Stimulated activated CD4-positive, alpha-beta T cell treated with anti-CD3 and anti-CD28 coated beads, Interleukin-2, amount 100 ng/mL, for 48 hours (primary cell): ENCODE results near the gene PTPN7.

ENCODE experiments used
- DNase-seq, 2 donors: peaks; one replicate each; pipeline ENCODE4 v3.0.0-alpha.2; 2020

The PTPN7 gene

GRCh38 chr1:202165267-202165941, 5.0 kb upstream of the PTPN7 start:
- peak in 1 of 2 donors; percentile 56 for DNase-seq

DNA sequence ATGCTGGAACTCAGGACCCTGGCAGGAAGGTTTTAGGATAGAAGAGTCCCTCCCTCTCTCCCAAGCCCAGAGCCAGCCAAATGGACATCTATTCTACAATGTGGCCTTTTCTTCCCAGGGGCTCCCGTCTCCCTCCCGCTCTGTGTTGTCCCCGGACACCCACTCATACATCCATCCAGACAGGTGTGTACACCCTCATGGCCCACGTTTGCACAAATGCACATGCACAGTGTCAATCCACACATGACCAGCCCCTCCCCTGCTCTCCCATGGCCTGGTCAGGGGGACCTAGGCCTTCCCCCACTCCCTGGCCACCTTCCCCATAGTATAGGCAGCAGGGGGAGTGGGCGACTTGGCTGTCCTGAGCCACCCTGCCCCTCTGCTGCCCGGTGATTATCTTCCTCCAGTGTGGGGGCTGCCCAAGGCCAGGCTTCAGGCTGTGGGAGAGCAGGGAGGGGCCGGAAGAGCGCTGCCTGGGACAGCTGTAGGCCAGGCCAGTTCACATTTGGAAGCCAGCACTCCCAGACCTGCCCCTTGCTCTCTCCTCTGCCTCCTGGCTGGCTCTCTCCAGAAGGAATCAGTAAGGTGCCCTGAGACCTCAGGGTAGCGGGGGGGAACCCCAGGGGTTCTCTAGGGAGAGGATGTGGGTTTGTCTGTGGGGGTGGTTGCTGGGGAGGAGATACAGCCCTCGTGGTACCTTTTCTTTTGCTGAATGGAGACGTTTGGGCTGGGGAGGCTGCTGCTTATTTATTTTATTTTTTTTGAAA, 4.1 kb upstream of the PTPN7 start:
- peak in 1 of 2 donors; percentile 48 for DNase-seq

- DNase-seq = no peak
Observed at GRCh38 chr1:202163281-202164270, 3.2 kb upstream of the PTPN7 start.

GRCh38 chr1:202162418-202163280, 2.2 kb upstream of the PTPN7 start:
- no peak for DNase-seq

DNA sequence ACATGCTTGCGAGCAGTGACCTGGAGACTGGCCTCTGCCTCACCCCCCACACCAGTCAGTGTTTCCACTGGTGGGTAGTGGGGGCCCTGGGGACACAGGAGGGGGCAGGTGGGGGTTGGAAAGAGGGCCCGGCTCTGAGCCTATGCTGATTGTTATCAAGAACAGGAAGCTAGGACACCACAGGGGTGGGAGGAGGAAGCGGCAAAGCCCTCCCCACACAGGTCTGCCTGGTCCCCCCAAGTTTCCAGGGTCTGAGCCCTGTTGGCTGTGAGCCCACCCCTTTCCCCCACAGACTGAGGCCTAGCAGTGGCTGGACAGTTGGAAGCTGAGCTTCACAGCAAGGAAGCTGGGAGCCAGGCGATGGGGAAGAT, 1.6 kb upstream of the PTPN7 start:
- DNase-seq = no peak

- DNase-seq = no peak
Observed at GRCh38 chr1:202161151-202162046, 997 bp upstream of the PTPN7 start.

GRCh38 chr1:202159534-202160371, 649 bp downstream of the PTPN7 start:
- DNase-seq = peak in 1 of 2 donors; percentile 68

DNA sequence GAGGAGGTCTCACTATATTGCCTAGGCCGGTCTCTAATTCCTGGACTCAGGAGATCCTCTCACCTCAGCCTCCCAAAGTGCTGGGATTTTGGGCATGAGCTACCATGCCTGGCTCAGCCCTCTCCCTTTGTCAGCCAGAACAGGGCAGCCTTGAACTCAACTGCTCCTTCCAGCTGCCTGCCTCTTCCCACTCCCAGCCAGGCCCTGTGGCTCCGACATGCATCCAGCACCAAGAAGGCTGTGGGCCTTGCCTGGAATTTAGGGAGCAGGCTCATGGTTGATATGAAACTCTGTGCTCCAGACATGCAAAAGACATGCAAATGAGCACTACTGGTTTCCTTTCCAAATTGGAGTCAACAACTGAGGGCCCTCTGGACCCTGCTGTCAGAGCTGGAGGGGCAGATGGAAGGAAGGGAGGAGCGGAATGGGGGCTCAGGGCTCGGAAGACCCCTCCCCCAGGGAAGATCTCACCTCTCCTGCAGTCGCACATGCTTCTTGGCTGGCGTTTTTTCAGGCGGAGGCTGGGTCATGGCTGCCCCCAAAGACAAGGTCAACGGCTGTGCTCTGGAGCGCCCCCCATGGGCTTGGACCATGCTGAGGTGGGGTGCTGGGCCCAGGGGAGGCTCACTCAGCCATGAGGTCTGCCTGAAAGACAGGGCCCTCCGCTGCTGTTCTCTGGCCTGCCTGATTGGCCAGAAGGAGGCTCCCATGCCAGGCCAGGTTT, 1.4 kb downstream of the PTPN7 start:
- no peak for DNase-seq

- no peak for DNase-seq
Observed at GRCh38 chr1:202157945-202158344, 2.5 kb downstream of the PTPN7 start.

DNA sequence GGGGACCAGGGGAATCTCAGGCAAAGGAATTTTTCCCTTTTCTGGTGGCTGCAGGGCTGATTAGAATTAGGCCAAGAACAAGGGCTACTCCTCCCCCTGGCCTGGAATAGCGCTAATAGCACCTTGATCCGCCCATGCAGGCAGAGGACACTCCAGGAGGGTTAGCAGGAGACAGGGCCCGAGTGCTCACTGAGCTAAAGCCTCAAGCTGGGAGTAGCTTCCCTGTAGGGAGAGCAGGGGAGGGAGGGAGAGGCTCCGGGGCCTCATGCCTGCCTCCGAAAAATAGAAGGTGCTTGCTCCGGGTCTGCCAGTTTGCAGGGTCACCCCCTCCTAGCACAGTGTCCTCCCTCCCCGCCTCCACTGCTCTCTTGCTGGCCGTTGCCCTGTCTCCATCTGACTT, 3.8 kb downstream of the PTPN7 start:
- DNase-seq = no peak

DNA sequence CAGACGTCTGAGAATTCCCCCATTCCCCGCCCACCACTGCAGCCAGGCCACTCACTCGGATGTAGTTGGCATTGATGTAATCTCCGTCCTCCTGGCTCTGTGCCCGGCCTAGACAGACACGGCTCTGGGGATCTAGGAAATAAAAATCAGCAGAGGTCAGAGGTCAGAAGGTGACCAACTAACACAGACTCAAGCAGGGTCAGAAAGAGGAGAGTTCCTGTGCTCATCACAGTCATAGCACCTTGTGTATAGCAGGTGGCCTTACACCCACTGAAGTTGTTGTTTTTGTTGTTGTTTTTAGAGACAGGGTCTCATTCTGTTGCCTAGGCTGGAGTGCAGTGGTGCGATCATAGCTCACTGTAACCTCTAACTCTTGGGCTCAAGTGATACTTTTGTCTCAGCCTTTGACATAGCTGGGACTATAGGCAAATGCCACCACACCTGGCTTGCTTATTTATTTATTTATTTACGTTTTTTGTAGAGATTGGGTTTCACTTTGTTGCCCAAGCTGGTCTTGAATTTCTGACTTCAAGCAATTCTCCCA, 4.9 kb downstream of the PTPN7 start:
- no peak for DNase-seq

GRCh38 chr1:202154766-202155477, 5.5 kb downstream of the PTPN7 start:
- peak in 1 of 2 donors; percentile 32 for DNase-seq

DNA sequence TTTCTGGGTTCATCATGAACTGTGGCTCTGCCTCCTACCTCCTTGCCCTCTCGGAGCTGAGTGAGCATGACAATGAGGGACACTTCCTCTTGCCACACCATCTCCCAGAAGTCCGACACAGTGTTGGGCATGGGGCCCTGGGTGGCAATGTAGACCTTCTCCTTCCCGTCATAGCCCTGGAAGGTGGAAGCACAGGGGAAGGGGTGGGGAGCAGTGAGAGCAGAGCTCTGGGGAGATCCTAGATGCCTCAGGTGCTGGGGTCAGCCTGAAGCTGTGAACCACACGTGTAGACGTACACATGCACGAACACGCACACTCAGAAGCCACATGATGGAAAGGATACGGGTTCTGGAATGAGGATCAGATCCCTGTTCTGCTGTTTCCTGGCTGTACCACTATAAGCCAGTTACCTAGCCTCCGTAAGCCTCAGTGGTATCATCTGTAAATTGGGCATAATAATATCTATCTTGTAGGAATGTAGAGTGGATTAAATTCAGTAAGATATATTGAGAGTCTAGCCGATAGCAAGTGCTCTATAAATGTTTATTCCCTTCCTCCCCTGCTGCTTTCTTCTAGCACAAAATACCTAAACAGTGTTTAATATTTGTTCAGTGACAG, 6.1 kb downstream of the PTPN7 start:
- DNase-seq = no peak

GRCh38 chr1:202153284-202153683, 7.1 kb downstream of the PTPN7 start:
- DNase-seq = no peak

- DNase-seq = no peak
Observed at GRCh38 chr1:202152399-202152798, 8.0 kb downstream of the PTPN7 start.

DNA sequence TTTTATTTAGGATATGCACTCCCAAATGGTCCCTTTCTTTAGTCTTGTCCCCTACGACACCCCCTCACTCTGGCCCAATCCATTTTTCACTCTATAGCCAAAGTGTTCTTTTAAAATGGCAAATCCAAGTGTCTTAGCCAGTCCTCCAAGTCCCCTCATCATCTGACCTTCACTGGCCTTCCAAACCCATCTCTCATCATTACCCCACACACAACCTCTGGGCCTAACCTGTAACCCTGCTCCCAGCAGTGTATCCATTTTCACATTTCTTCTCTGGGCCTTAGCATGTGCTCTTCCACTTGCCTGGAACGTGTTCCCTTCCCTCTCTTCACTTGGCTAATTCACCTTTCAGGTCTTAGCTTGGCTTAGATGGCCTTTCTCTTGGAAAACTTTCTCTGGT, 9.4 kb downstream of the PTPN7 start:
- no peak for DNase-seq

- DNase-seq = no peak
Observed at GRCh38 chr1:202150602-202151001, 9.8 kb downstream of the PTPN7 start.

GRCh38 chr1:202150187-202150586, 10.2 kb downstream of the PTPN7 start:
- DNase-seq = no peak
